Lung (tissue), 12 donors: ENCODE measurements around the gene PTPRN2. TPM values are rescaled to one million over a fixed set of nuclear protein-coding genes. Genes with fewer than 3 reads are reported as not detected.

Experiments
- ATAC-seq: fragments of 200-7000 bp; cut with Tn5 transposase; one replicate; pipeline ENCODE4 v1.9.1; 2020; ENCODE audit warnings: moderate number of reproducible peaks; ENCODE audit not compliant: insufficient read depth, low FRiP score
- DNase-seq, 3 donors: peaks; one replicate each; pipeline ENCODE4 v3.0.0-alpha.2; 2013 to 2017
- H3K27ac ChIP-seq, 2 donors: one replicate each; pipeline ENCODE4 v1.5.1; 2013; ENCODE audit warnings: mild to moderate bottlenecking in 2 of 2, moderate library complexity in 2 of 2, control low read depth in 1 of 2, inconsistent platforms in 1 of 2, low read depth in 1 of 2, low read length in 1 of 2
- H3K27me3 ChIP-seq, 3 donors: one replicate each; pipeline ENCODE4 v1.5.1; 2013; ENCODE audit warnings: low read length in 2 of 3; ENCODE audit not compliant: control insufficient read depth in 3 of 3, insufficient read depth in 3 of 3
- H3K36me3 ChIP-seq, 4 donors: one replicate each; pipeline ENCODE4 v1.5.1; 2013; ENCODE audit warnings: low read length in 4 of 4, mild to moderate bottlenecking in 1 of 4, moderate library complexity in 1 of 4; ENCODE audit not compliant: control insufficient read depth in 4 of 4, insufficient read depth in 4 of 4
- H3K4me1 ChIP-seq, 5 donors: one replicate each; pipeline ENCODE4 v1.5.1; 2013; ENCODE audit warnings: low read length in 5 of 5, mild to moderate bottlenecking in 2 of 5, moderate library complexity in 1 of 5; ENCODE audit not compliant: control insufficient read depth in 5 of 5, insufficient read depth in 5 of 5
- H3K4me3 ChIP-seq: one replicate; pipeline ENCODE4 v1.5.1; 2013; ENCODE audit warnings: mild to moderate bottlenecking, control low read depth, moderate library complexity
- H3K9ac ChIP-seq, 2 donors: one replicate each; pipeline ENCODE4 v1.5.1; 2013; ENCODE audit warnings: low read length in 2 of 2, control low read depth in 1 of 2; ENCODE audit not compliant: insufficient read depth in 1 of 2
- H3K9me3 ChIP-seq, 4 donors: one replicate each; pipeline ENCODE4 v1.5.1; 2013; ENCODE audit warnings: low read length in 3 of 4, mild to moderate bottlenecking in 1 of 4, moderate library complexity in 1 of 4; ENCODE audit not compliant: control insufficient read depth in 4 of 4, insufficient read depth in 3 of 4
- WGBS, 2 donors: extraction: QIAGEN DNeasy Blood & Tissue Kit; methylation state at CpG; one replicate each; pipeline ENCODE4 v1.1.7; 2013; 5-methylcytosine and 5-hydroxymethylcytosine counted together
- polyA plus RNA-seq, 2 donors: library from polyadenylated mRNA; stranded (reverse); fragments of 200-250 nt; gene quantifications; one replicate each; pipeline ENCODE4 v1.2.1, GENCODE V29; 2013
- total RNA-seq, 2 donors: library from RNA; depleted of rRNA in 1 of 2; stranded (reverse); fragments of >200 nt in 1 of 2; gene quantifications; one replicate each; pipeline ENCODE4 v1.2.1, GENCODE V29; 2014 to 2021
- TF ChIP-seq, protein P1 (sequence below): IDR thresholded peaks from 2 replicates; pipeline ENCODE4 v1.5.1; 2012; ENCODE audit warnings: mild to moderate bottlenecking; ENCODE audit errors: control extremely low read depth, extremely low read depth
- donor health status: control.
- donor health status: control.
- donor health status: Bipolar disorder and iron deficiency.
- donor health status: healthy.
- donor health status: DM: yes; HTN: yes; CAD: no.

Gene PTPRN2
- total and polyA plus RNA-seq, 4 donors: 2.1 to 7.4 (median 4.4) TPM

DNA sequence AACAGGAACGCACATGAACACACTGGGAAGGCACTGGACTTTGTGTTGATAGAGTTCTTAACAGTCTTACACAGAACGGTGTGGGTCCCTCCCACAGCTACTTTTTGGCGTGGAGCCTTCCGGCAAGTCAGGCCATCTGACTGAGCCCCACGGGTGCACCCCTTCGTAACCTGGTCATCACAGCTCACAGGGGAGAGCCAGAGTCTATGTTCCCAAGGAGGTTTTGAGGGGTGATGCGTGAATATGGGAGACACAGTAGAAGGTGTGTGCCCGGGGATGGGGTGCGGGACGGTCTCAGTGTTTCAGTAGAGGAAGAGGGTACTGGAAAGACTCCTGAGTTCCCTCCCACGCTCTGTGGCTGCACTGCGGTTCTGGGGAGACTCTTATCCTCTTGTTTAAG, 959.2 kb downstream of the PTPRN2 start:
- DNase-seq: no peak
- Histone ChIP-seq H3K27me3 (peaks cover 0 to 6% (median 0%) of the 10 kb centered on the region in 3 donors), H3K4me1 (no peaks in the 10 kb centered on the region), H3K36me3 (no peaks in the 10 kb centered on the region), H3K4me3 (no peak overlapping the region), H3K27ac (no peak overlapping the region), H3K9me3 (peaks cover 0 to 4% (median 0%) of the 10 kb centered on the region in 4 donors), H3K9ac (no peak overlapping the region)
- 91 to 95% methylated on average over 12 of the region's 12 CpGs for WGBS, 2 donors
- TF ChIP-seq, protein P1, sequence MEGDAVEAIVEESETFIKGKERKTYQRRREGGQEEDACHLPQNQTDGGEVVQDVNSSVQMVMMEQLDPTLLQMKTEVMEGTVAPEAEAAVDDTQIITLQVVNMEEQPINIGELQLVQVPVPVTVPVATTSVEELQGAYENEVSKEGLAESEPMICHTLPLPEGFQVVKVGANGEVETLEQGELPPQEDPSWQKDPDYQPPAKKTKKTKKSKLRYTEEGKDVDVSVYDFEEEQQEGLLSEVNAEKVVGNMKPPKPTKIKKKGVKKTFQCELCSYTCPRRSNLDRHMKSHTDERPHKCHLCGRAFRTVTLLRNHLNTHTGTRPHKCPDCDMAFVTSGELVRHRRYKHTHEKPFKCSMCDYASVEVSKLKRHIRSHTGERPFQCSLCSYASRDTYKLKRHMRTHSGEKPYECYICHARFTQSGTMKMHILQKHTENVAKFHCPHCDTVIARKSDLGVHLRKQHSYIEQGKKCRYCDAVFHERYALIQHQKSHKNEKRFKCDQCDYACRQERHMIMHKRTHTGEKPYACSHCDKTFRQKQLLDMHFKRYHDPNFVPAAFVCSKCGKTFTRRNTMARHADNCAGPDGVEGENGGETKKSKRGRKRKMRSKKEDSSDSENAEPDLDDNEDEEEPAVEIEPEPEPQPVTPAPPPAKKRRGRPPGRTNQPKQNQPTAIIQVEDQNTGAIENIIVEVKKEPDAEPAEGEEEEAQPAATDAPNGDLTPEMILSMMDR: no peak
- ATAC-seq: no peak

DNA sequence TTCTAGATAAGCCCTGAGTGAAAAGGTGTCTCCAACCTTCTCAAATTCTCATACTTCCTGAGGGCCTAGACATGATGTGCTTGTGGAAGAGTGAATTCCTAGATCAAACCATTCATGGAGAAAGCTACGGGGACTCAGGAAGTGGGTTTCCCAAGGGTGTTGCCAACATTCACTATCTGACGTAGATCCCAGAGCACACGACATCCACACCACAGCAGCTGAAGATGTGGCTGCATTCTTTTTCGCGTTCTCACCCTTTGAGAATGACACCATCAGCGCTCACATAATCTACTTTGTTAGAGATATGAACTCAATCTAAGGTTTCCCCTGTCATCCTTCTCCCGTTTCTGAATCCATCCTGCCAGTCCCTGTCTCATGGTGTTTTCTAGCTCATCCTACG, 960.0 kb downstream of the PTPRN2 start:
- DNase-seq: no peak
- Histone ChIP-seq H3K27me3 (peaks cover 0 to 6% (median 0%) of the 10 kb centered on the region in 3 donors), H3K4me3 (no peak overlapping the region), H3K4me1 (no peaks in the 10 kb centered on the region), H3K9me3 (peaks cover 0 to 4% (median 0%) of the 10 kb centered on the region in 4 donors), H3K36me3 (no peaks in the 10 kb centered on the region), H3K27ac (no peak overlapping the region), H3K9ac (no peak overlapping the region)
- TF ChIP-seq, protein P1: no peak
- no peak for ATAC-seq
- 69 to 86% methylated on average over 8 of the region's 8 CpGs for WGBS, 2 donors

DNA sequence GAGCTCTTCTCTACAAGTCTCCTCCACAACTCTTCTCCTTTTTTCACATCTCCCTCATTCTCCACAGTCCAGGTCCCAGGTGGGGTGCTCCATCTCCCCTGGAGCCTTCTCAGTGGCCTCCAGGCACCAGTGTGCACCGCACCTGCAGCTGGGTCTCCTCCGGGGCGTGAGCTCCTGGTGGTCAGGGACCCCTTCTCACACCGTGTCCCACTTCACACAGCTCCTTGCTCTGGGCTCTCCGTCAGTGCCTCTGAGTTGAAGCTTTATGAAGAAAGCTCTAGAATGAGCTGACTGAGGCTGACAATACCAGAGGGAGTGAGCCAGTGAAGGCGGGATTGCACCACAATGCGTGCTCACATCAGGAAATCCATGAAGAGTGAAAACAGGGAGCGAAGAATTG, 960.6 kb downstream of the PTPRN2 start:
- H3K9ac ChIP-seq: no peak overlapping the region
- H3K27me3 ChIP-seq: peaks cover 0 to 6% (median 0%) of the 10 kb centered on the region in 3 donors
- ATAC-seq: no peak
- no peaks in the 10 kb centered on the region for H3K36me3 ChIP-seq
- TF ChIP-seq, protein P1: no peak
- peaks cover 0 to 4% (median 0%) of the 10 kb centered on the region in 4 donors for H3K9me3 ChIP-seq
- no peak for DNase-seq
- 86 to 88% methylated on average over 8 of the region's 8 CpGs for WGBS, 2 donors
- no peak overlapping the region for H3K27ac ChIP-seq
- H3K4me1 ChIP-seq: no peaks in the 10 kb centered on the region
- no peak overlapping the region for H3K4me3 ChIP-seq
